HepG2 (cell line): ENCODE measurements around the gene TOB1. TPM values are rescaled to one million over a fixed set of nuclear protein-coding genes. Genes with fewer than 3 reads are reported as not detected.

Experiments
- CEBPG ChIP-seq: IDR thresholded peaks from 2 replicates; pipeline ENCODE4 v1.6.1; 2016
- DNMT3B ChIP-seq: conservative IDR thresholded peaks from 2 replicates; pipeline ENCODE4 v1.6.1; 2016; ENCODE audit warnings: missing biosample characterization, control low read depth
- EP300 ChIP-seq, 3 experiments: sonication (generic) in 1 of 3; formaldehyde crosslinking in 1 of 3; IDR thresholded peaks; 2 replicates each; pipeline versions ENCODE4 v1.5.1 to v1.6.1; 2011 to 2020; ENCODE audit warnings: low read depth in 2 of 3, low read length in 2 of 3, borderline replicate concordance in 1 of 3, improper control_type of control experiment in 1 of 3, mild to moderate bottlenecking in 1 of 3, missing genetic modification reagents in 1 of 3, moderate library complexity in 1 of 3
- KDM2A ChIP-seq: sonication (generic); formaldehyde crosslinking; IDR thresholded peaks from 2 replicates; pipeline ENCODE4 v1.4.0; 2020; ENCODE audit warnings: low read depth, missing genetic modification reagents, borderline replicate concordance
- SMC3 ChIP-seq: IDR thresholded peaks from 2 replicates; pipeline ENCODE4 v1.6.1; 2011; ENCODE audit warnings: low read length, improper control_type of control experiment
- SP1 ChIP-seq, 2 experiments: fragments of 450-650 bp in 1 of 2; sonication (generic) in 1 of 2; formaldehyde crosslinking in 1 of 2; IDR thresholded peaks; 2 replicates each; pipeline versions ENCODE4 v1.4.0 to v1.6.1; 2016 to 2020; ENCODE audit warnings: missing genetic modification reagents in 1 of 2
- ZNF552 ChIP-seq: sonication (generic); formaldehyde crosslinking; IDR thresholded peaks from 2 replicates; pipeline ENCODE4 v1.9.0; 2022; ENCODE audit warnings: missing genetic modification reagents, mild to moderate bottlenecking, borderline replicate concordance
- ZSCAN25 ChIP-seq: sonication (generic); formaldehyde crosslinking; IDR thresholded peaks from 2 replicates; pipeline ENCODE4 v1.8.0; 2022; ENCODE audit warnings: mild to moderate bottlenecking, missing genetic modification reagents
- polyA plus RNA-seq, 8 experiments: library from polyadenylated mRNA; depleted of rRNA in 3 of 8; stranded (reverse) in 7 of 8; unstranded in 1 of 8; fragments of >200 nt; fragmentation: Illumina TruSeq in 4 of 8; extraction: Trizol in 4 of 8; gene quantifications; 2 replicates each; pipeline versions ENCODE4 v1.2.1 to v1.2.3, GENCODE V29; 2011 to 2016; ENCODE audit warnings: low read depth in 4 of 8, missing spikeins in 1 of 8, mixed read lengths in 1 of 8; ENCODE audit not compliant: insufficient read depth in 1 of 8
- total RNA-seq, 5 experiments: library from RNA; depleted of rRNA; stranded (reverse); fragments of >200 nt; fragmentation: Illumina TruSeq; extraction: Trizol; gene quantifications; 2 replicates each; pipeline ENCODE4 v1.2.3, GENCODE V29; 2016; ENCODE audit warnings: low read depth in 1 of 5
- TF ChIP-seq, protein P1 (sequence below): sonication (generic); formaldehyde crosslinking; conservative IDR thresholded peaks from 2 replicates; pipeline ENCODE4 v1.4.0; 2020; ENCODE audit warnings: missing genetic modification reagents
- TF ChIP-seq, protein P2 (sequence below): sonication (generic); formaldehyde crosslinking; IDR thresholded peaks from 2 replicates; pipeline ENCODE4 v1.4.0; 2020; ENCODE audit warnings: missing genetic modification reagents
- TF ChIP-seq, protein P3 (sequence below): sonication (generic); formaldehyde crosslinking; IDR thresholded peaks from 2 replicates; pipeline ENCODE4 v1.8.0; 2022; ENCODE audit warnings: missing genetic modification reagents, mild to moderate bottlenecking, borderline replicate concordance
- TF ChIP-seq, protein P4 (sequence below): fragments of 450-650 bp; IDR thresholded peaks from 2 replicates; pipeline ENCODE4 v1.6.1; 2016

TOB1 gene
- total and polyA plus RNA-seq, 2 of the 13 experiments (the other 11 are each of a cell fraction or from before 2014, with no cell fraction given): 21.9 to 57.7 TPM

DNA sequence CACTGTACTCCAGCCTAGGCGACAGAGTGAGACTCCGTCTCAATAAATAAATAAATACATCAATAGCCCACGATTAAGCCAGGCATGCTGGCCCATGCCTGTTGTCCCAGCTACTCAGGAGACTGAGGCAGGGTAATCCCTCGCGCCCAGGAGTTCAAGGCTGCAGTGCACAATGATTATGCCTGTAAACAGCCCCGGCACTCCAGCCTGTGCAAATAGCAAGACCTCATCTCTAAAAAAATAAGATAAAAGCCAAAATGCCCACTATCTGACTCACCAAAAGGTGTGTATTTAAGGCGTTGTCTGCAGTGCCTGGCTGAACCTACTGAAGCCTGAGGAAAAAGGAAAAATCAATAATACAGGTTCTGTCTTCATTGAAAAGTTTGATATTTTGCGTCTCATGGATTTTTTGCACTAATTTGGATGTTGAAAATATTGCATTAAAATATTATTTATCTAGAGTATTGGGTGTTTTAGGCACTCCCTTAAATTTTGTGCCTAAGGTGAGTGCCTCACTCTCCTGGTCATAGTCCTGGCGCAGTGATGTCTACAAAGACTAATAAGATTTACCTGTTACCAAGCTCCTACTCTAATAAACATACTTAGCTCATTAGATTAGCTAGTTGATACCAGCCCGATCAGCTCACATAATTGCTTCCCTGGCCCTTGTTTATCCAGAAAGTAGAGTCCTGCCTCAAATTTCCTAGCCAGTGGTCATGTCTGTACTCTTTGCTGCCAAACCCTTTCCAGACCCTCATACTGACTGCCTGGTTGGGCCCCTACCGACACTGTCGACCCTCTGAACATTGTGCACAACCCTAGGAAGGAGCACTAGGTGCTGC is 24.7 kb upstream of the TOB1 start (continued):
- TF ChIP-seq, protein P1, sequence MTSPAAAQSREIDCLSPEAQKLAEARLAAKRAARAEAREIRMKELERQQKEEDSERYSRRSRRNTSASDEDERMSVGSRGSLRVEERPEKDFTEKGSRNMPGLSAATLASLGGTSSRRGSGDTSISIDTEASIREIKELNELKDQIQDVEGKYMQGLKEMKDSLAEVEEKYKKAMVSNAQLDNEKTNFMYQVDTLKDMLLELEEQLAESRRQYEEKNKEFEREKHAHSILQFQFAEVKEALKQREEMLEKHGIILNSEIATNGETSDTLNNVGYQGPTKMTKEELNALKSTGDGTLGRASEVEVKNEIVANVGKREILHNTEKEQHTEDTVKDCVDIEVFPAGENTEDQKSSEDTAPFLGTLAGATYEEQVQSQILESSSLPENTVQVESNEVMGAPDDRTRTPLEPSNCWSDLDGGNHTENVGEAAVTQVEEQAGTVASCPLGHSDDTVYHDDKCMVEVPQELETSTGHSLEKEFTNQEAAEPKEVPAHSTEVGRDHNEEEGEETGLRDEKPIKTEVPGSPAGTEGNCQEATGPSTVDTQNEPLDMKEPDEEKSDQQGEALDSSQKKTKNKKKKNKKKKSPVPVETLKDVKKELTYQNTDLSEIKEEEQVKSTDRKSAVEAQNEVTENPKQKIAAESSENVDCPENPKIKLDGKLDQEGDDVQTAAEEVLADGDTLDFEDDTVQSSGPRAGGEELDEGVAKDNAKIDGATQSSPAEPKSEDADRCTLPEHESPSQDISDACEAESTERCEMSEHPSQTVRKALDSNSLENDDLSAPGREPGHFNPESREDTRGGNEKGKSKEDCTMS: no peak
- no peak; the same call in 1 of the 2 replicates for TF ChIP-seq ZNF552
- TF ChIP-seq, protein P2, sequence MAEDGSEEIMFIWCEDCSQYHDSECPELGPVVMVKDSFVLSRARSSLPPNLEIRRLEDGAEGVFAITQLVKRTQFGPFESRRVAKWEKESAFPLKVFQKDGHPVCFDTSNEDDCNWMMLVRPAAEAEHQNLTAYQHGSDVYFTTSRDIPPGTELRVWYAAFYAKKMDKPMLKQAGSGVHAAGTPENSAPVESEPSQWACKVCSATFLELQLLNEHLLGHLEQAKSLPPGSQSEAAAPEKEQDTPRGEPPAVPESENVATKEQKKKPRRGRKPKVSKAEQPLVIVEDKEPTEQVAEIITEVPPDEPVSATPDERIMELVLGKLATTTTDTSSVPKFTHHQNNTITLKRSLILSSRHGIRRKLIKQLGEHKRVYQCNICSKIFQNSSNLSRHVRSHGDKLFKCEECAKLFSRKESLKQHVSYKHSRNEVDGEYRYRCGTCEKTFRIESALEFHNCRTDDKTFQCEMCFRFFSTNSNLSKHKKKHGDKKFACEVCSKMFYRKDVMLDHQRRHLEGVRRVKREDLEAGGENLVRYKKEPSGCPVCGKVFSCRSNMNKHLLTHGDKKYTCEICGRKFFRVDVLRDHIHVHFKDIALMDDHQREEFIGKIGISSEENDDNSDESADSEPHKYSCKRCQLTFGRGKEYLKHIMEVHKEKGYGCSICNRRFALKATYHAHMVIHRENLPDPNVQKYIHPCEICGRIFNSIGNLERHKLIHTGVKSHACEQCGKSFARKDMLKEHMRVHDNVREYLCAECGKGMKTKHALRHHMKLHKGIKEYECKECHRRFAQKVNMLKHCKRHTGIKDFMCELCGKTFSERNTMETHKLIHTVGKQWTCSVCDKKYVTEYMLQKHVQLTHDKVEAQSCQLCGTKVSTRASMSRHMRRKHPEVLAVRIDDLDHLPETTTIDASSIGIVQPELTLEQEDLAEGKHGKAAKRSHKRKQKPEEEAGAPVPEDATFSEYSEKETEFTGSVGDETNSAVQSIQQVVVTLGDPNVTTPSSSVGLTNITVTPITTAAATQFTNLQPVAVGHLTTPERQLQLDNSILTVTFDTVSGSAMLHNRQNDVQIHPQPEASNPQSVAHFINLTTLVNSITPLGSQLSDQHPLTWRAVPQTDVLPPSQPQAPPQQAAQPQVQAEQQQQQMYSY (CRISPR knock-in tag): 0 out of 2 replicates have a peak, but pooled peaks have one; percentile 9
- peak; percentile 83 to 95 for TF ChIP-seq EP300 (IDR thresholded peaks at IDR 0.05; ENCODE audit: low read depth in 2 of 2, low read length in 2 of 2)
- TF ChIP-seq EP300 (CRISPR knock-in tag; IDR thresholded peaks at IDR 0.05; ENCODE audit: borderline replicate concordance): peak; percentile 95
- TF ChIP-seq, protein P3, sequence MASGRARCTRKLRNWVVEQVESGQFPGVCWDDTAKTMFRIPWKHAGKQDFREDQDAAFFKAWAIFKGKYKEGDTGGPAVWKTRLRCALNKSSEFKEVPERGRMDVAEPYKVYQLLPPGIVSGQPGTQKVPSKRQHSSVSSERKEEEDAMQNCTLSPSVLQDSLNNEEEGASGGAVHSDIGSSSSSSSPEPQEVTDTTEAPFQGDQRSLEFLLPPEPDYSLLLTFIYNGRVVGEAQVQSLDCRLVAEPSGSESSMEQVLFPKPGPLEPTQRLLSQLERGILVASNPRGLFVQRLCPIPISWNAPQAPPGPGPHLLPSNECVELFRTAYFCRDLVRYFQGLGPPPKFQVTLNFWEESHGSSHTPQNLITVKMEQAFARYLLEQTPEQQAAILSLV (CRISPR knock-in tag): no peak
- TF ChIP-seq KDM2A (CRISPR knock-in tag): peak; percentile 70
- peak; percentile 93 for TF ChIP-seq ZSCAN25 (CRISPR knock-in tag)
- no peak for TF ChIP-seq SP1 (IDR thresholded peaks at IDR 0.05)
- TF ChIP-seq SP1 (CRISPR knock-in tag; IDR thresholded peaks at IDR 0.05): no peak
- TF ChIP-seq, protein P4, sequence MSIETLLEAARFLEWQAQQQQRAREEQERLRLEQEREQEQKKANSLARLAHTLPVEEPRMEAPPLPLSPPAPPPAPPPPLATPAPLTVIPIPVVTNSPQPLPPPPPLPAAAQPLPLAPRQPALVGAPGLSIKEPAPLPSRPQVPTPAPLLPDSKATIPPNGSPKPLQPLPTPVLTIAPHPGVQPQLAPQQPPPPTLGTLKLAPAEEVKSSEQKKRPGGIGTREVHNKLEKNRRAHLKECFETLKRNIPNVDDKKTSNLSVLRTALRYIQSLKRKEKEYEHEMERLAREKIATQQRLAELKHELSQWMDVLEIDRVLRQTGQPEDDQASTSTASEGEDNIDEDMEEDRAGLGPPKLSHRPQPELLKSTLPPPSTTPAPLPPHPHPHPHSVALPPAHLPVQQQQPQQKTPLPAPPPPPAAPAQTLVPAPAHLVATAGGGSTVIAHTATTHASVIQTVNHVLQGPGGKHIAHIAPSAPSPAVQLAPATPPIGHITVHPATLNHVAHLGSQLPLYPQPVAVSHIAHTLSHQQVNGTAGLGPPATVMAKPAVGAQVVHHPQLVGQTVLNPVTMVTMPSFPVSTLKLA: peak; percentile 28; the same call in 1 of the 2 replicates
- TF ChIP-seq DNMT3B (CRISPR knock-in tag): peak; percentile 69; the same call in 1 of the 2 replicates
- TF ChIP-seq CEBPG (CRISPR knock-in tag): peak; percentile 53; the same call in 1 of the 2 replicates
- TF ChIP-seq SMC3: 0 out of 2 replicates have a peak, but pooled peaks have one; percentile 12
